SIG-M5 (cell line): ENCODE measurements around the gene FLT4.

ENCODE experiments used
- DNase-seq: peaks from one replicate; lab custom pipeline; 2025; lab: John Stamatoyannopoulos, UW

FLT4 gene

GRCh38 chr5:180607861-180608571 is 41.4 kb downstream of the FLT4 start:
- DNase-seq, result no peak

GRCh38 chr5:180606215-180606785 is 43.1 kb downstream of the FLT4 start:
- no peak for DNase-seq

DNA sequence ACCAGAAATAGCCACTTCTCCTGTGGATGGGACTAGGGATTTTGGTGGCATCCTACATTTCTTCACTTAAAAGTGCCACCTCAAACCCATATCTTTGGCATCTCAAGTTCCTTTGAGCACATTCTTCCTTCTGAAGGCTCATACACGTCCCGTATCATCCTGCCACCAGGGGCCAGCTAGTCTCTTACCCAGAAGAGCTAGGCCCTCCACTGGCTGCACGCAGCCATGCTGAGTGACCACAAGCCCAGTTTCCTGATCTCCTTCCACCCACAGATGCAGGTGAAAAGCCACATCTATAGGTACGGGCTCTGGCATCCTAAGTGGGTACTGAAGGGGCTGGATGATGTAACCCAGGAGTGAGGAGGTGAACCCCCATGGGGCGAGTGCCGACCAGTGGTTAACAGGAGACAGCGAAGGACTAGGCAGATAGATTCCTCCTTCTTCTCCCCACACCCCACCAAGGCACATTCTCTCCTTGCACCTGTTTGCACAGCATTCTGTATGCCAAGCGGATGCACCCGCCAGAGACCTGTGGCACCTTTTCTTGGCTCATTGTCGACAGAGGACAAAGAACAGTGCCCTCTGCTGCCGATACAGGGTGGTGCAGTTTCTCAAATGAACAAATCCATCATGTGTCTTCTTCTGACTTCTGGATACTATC is 43.7 kb downstream of the FLT4 start:
- no peak for DNase-seq

- DNase-seq, result no peak
Measured at GRCh38 chr5:180604271-180604670, 45.1 kb downstream of the FLT4 start.

DNA sequence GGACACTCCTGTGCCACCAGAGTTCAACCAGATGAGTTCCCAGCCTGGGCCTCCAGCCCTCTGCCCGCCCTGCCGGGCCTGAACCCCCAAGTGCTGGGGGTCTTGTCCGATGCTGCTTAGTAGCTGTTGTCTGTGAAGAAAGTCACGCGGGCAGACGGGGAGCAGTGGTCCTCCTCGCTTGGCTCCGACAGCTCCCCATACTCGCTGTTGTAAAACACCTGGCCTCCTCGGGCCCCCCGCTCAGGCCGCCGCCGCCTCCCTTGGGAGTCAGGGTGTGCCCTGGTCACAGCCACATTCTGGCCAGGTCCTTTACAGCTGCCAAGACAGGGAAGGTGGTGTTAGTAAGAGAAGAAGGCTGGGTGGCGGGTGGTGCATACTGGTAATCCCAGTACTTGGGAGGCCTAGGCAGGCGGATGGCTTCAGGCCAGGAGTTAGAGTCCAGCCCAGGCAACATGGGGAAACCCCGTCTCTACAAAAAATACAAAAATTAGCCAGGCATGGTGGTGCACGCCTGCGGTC is 46.3 kb downstream of the FLT4 start:
- no peak for DNase-seq

DNA sequence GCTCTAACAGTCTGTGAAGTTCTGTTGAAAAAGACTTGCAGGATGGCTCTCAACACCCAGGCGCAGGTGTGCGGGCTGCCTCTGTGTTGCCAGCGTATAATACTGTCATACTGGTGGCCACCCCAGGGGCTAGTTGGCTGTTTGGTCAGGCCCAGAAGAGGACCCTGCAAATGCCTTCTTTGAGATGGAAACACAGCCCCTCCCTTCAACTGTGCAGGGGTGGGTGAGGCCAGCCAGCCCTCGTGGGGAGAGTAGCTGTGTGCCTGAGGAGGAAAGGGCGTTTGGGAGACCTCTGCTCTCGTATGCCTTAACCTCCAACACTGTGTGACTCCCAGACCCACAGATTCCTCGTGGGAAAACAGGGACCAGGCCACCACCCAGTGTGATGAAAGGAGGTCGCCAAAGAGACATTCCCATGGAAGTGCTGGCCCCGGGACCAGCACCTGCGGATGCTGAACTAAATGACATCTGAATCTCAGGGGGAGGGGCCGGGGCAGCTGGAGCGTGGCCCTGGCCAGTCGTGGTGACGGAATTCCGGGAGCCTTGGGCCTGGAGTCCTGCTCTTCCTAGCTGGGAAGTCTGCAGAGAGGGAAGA is 46.8 kb downstream of the FLT4 start:
- DNase-seq, result no peak

- no peak for DNase-seq
Measured at GRCh38 chr5:180601591-180602480, 47.6 kb downstream of the FLT4 start.

DNA sequence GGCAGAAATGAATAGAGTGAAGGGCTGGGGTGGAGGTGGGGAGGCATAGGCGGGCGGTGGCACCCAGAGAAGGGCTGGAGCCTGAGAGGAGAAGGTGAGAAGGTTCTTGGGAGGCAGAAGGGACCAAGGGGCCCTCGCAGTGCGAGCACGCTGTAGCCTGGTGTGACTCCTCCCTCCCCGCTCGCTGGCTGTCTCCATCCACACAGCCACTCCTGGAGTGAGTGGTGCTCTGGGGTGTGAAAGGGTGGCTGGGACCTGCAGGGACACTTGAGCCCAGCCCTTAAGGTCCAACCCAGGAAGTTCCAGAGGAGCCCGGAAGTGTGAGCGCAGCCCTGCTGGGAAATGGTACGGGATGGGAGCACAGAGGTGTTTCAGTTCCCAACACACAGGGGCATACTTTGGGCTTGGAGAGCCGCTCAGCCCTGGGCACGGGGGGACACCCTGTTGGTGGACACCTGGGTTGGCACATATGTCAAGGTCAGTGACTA is 48.8 kb downstream of the FLT4 start:
- DNase-seq, result no peak

DNA sequence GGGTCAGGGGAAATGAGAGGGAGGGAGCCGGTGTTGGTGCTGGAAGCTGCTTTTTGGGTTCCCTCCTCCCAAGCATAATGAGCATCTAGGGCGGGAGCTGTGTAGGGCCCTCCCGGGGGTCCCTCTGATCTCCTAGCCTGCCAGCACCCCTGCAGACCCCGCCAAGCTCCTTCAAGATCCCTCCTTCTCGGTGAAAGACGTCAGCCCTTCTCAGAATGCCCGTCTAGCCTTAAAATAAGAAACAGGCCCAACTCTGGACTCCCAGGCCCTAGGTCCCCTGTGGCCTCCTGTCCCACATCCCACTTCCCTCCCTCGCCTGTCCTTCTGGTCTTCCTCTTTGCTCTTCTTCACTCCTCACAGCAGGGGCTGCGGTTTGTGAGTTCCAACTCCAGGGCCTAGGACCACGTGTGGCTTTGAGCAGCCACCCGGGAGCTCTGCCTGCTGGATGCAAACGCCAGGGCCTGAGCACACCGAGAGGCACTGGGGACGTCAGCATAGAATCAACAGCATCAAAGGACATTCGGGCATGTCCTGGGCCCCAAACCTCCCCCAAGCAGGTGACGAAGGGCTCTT is 49.3 kb downstream of the FLT4 start:
- no peak for DNase-seq

- DNase-seq, result no peak
Measured at GRCh38 chr5:180599590-180599914, 49.8 kb downstream of the FLT4 start.

- no peak for DNase-seq
Measured at GRCh38 chr5:180598797-180599589, 50.4 kb downstream of the FLT4 start.

- DNase-seq, result no peak
Measured at GRCh38 chr5:180598316-180598701, 51.1 kb downstream of the FLT4 start.

- no peak for DNase-seq
Measured at GRCh38 chr5:180596668-180597231, 52.6 kb downstream of the FLT4 start.

- no peak for DNase-seq
Measured at GRCh38 chr5:180596115-180596667, 53.2 kb downstream of the FLT4 start.

DNA sequence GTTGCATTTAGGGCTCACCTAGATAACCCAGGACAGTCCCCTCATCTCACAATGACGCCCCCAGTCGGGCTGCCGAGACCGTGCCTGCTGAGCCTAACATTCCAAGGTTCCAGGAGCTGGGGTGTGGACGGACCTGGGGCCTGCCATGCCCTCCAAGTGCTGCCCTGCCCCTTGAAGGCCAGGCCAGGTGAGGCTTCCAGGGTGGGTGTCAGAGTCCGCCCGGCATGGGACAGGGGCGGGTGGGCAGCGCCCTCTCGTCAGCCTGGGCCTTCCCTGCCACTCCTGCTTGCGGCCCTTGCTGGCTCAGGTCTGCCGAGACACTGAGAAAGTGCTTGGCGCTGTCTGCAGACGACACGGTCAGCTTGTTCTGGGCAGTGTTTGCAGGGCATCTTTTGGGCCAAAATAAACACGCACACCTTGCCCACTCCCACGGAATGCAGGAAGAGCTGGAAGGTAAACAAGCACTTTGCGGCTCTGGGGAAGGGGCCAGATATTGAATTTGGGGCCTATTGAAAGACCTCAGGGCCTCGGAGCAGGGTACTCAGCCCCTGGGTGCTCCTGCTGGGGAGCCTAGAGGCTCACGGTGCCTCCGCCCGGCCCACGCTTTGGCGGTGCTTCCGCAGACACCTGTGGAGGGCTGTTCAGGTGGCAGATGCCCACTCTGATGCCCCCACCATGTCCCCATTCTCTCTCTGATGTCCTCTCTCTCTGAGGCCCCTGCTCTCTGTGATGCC is 53.9 kb downstream of the FLT4 start:
- DNase-seq, result no peak

GRCh38 chr5:180595046-180595379 is 54.4 kb downstream of the FLT4 start:
- DNase-seq, result no peak

GRCh38 chr5:180594311-180595045 is 54.9 kb downstream of the FLT4 start:
- DNase-seq, result no peak

- DNase-seq, result no peak
Measured at GRCh38 chr5:180593446-180594206, 55.8 kb downstream of the FLT4 start.
